GM18907 (cell line): ENCODE results near the gene PPIL4.
"Not testable (repeated sequence)": the region's sequence is repeated elsewhere in the genome, so short reads cannot be mapped to it uniquely, and the experiment has no call there.

Source experiments
- ATAC-seq: cut with Tn5 transposase; IDR thresholded peaks from one replicate; pipeline ENCODE4 v1.9.1; 2021; ENCODE audit warnings: mild to moderate bottlenecking, moderate library complexity; ENCODE audit not compliant: unreplicated experiment

PPIL4 gene

GRCh38 chr6:149462712-149463111 is 83.1 kb downstream of the PPIL4 start:
- ATAC-seq = not testable (repeated sequence)

- ATAC-seq = no peak
Measured at GRCh38 chr6:149461670-149462069, 84.2 kb downstream of the PPIL4 start.

- ATAC-seq = not testable (repeated sequence)
Measured at GRCh38 chr6:149460249-149460648, 85.6 kb downstream of the PPIL4 start.

GRCh38 chr6:149459761-149460160 is 86.1 kb downstream of the PPIL4 start:
- ATAC-seq = no peak

GRCh38 chr6:149458806-149459205 is 87.0 kb downstream of the PPIL4 start:
- ATAC-seq = no peak

GRCh38 chr6:149458196-149458595 is 87.6 kb downstream of the PPIL4 start:
- no peak for ATAC-seq

GRCh38 chr6:149457316-149457884 is 88.4 kb downstream of the PPIL4 start:
- no peak for ATAC-seq

GRCh38 chr6:149456311-149457021 is 89.4 kb downstream of the PPIL4 start:
- ATAC-seq = no peak

- no peak for ATAC-seq
Measured at GRCh38 chr6:149455031-149455732, 90.7 kb downstream of the PPIL4 start.
